Measurements from ENCODE around the gene GPSM1.
A peak's percentile ranks its signal among the peaks of the same experiment; 100 is the strongest.

The GPSM1 gene

GRCh38 chr9:136389396-136389795 is 62.1 kb downstream of the GPSM1 start:
- DNase-seq: peak in 1 of 58 donors; percentile 34

- DNase-seq: no peak
These were observed 64.6 kb downstream of the GPSM1 start for GRCh38 chr9:136391737-136392537.

- peak in 1 of 58 donors; percentile 22 for DNase-seq
These were observed 65.5 kb downstream of the GPSM1 start for GRCh38 chr9:136392538-136393449.

GRCh38 chr9:136393531-136393930 is 66.2 kb downstream of the GPSM1 start:
- DNase-seq: no peak

- DNase-seq: no peak
These were observed 67.1 kb downstream of the GPSM1 start for GRCh38 chr9:136394312-136395019.

- no peak for DNase-seq
These were observed 67.6 kb downstream of the GPSM1 start for GRCh38 chr9:136395020-136395340.

GRCh38 chr9:136395345-136396218 is 68.2 kb downstream of the GPSM1 start:
- no peak for DNase-seq

GRCh38 chr9:136396219-136396515 is 68.8 kb downstream of the GPSM1 start:
- DNase-seq: no peak

- DNase-seq: no peak
These were observed 70.3 kb downstream of the GPSM1 start for GRCh38 chr9:136397643-136398042.

- no peak for DNase-seq
These were observed 70.9 kb downstream of the GPSM1 start for GRCh38 chr9:136398286-136398685.

- DNase-seq: peak in 1 of 58 donors; percentile 2
These were observed 72.1 kb downstream of the GPSM1 start for GRCh38 chr9:136399176-136400037.

GRCh38 chr9:136400038-136400834 is 72.9 kb downstream of the GPSM1 start, which contains the start of gene SNAPC4:
SNAPC4 (minus strand) TSS chr9:136400170; CDS start chr9:136398428, 1,742 bp downstream.
- DNase-seq: peak in 57 of 58 donors; percentile 9 to 88 (median 70)

- no peak for DNase-seq
These were observed 74.0 kb downstream of the GPSM1 start for GRCh38 chr9:136401173-136401922.

- no peak for DNase-seq
These were observed 74.7 kb downstream of the GPSM1 start for GRCh38 chr9:136402067-136402466.

GRCh38 chr9:136403538-136403914 is 76.2 kb downstream of the GPSM1 start:
- DNase-seq: no peak

GRCh38 chr9:136403915-136404800 is 76.8 kb downstream of the GPSM1 start:
- no peak for DNase-seq

GRCh38 chr9:136404801-136405136 is 77.4 kb downstream of the GPSM1 start:
- no peak for DNase-seq

All from anterior cingulate cortex (tissue), 58 donors.